ENCODE data around the gene ATP8B3.
A peak's percentile ranks its signal among the peaks of the same experiment; 100 is the strongest.

ATP8B3 gene

DNA sequence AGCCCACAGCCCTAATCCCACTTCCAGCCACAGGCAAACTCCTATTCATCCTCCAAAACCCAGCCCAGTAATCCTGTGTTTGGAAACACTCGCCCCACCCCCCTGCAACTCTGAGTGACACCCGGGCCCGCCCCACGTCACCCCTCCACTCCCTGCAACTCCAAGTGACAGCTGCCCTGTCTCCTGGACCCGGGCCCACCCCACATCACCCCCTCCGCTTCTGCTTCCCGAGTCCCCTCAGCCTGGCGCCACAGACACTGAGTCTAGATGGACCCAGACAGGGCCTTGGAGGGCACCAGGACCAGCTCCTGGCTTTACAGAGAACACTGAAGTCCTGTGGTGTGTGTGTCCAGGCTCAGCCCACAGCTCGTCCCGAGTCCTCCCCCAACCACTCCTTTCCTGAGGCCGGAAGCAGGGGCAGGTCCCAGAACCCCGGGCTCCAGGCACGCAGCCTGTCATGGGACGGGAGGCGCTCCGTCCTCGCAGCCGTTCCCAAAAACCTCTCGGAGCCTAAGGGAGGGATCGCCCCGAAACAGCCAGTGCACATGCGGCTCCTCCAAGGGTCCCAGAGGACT, 28.6 kb upstream of the ATP8B3 start:
- H3K4me3 ChIP-seq (ENCODE audit: control insufficient read depth, low read depth, low read length) = no peak overlapping the region
- no peak for DNase-seq (ENCODE audit: low read depth)
- TF ChIP-seq, protein P1, sequence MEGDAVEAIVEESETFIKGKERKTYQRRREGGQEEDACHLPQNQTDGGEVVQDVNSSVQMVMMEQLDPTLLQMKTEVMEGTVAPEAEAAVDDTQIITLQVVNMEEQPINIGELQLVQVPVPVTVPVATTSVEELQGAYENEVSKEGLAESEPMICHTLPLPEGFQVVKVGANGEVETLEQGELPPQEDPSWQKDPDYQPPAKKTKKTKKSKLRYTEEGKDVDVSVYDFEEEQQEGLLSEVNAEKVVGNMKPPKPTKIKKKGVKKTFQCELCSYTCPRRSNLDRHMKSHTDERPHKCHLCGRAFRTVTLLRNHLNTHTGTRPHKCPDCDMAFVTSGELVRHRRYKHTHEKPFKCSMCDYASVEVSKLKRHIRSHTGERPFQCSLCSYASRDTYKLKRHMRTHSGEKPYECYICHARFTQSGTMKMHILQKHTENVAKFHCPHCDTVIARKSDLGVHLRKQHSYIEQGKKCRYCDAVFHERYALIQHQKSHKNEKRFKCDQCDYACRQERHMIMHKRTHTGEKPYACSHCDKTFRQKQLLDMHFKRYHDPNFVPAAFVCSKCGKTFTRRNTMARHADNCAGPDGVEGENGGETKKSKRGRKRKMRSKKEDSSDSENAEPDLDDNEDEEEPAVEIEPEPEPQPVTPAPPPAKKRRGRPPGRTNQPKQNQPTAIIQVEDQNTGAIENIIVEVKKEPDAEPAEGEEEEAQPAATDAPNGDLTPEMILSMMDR (IDR thresholded peaks at IDR 0.05; ENCODE audit: control insufficient read depth, insufficient read depth, low read depth, low read length, missing control alignments) = no peak

DNA sequence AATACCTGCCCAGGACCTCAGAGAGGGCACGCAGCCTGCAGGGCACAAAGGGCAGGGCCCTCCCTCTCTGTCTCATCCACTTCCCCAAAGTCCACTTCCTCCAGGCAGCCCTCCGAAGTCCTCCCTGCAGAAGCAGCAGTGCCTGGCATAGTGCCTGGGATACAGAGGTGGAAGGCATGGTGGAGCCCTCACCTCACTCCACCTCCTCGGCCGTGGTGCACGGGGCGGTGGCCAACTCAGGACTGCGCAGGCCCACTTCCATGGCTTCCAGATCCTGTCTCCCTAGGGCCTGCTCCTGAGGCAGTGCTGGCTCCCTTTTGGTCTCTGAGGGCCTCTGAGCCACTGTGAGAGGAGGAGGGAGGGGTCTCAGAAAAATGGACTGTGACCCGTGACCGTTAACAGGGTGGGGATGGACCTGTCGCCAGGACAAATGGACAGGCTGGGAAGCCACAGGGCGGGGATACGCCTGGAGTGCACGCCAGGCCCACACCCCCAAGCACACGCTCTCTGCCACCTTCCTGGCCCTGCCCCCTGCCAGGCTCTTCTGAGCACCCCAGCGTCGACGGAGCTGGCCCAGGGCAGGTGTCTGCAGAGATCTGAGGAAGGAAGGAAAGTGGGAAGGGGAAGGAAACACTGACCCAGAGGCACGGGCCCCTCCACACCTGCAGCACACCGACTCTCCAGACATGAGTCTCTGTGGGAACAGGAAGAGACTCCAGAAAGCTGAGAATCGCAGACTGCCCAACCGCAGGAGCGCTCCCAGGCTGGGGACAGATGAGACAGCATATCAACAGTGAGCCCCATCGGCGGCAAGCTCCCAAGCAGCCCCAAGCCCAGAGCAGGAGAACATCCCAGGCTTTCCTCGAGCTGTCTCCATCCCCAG, 27.8 kb upstream of the ATP8B3 start:
- TF ChIP-seq, protein P1 (IDR thresholded peaks at IDR 0.05; ENCODE audit: control insufficient read depth, insufficient read depth, low read depth, low read length, missing control alignments) = no peak
- no peak overlapping the region for H3K4me3 ChIP-seq (ENCODE audit: control insufficient read depth, low read depth, low read length)
- DNase-seq (ENCODE audit: low read depth) = no peak

DNA sequence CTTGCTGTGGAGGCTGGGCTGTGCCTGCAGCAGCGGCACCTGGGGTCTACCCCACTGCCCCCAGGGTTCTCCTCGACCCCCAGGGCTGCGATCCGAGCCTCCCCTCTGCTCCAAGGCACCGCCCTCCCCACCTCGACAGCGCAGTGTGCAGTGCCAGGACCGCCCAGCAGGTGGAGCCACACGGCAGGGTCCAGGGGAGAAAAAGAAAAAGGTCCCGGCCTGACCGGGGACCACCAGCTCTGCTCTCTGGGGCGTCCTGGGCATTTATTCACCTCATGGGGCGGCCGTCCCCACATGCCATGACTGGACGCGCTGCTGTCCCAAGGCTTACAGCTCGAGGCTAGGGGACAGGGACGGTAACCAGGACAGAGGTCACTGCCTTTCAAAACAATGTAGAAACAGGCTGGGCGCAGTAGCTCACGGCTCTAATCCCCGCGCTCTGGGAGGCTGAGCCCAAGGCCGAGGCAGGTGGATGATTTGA, 25.6 kb upstream of the ATP8B3 start:
- TF ChIP-seq, protein P1 (IDR thresholded peaks at IDR 0.05; ENCODE audit: control insufficient read depth, insufficient read depth, low read depth, low read length, missing control alignments) = peak; percentile 95
- no peak for DNase-seq (ENCODE audit: low read depth)
- H3K4me3 ChIP-seq (ENCODE audit: control insufficient read depth, low read depth, low read length) = no peak overlapping the region

DNA sequence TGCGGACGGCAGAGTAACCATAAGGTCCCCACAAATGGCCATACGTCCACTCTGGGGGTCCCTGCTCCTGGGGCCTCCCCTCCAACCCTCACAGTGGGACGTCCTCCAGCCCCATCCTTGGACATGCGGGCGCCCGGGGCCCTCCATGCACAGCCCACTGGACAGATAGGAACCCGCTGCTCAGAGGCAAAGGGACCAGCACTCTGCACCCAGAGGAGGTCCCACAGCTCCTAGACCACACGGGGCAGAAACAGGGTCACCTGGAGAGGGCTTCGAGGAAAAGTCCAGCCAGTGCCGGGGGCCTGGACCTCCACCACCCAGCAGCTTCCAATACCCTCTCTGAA, 25.1 kb upstream of the ATP8B3 start:
- H3K4me3 ChIP-seq (ENCODE audit: control insufficient read depth, low read depth, low read length) = no peak overlapping the region
- DNase-seq (ENCODE audit: low read depth) = no peak
- TF ChIP-seq, protein P1 (IDR thresholded peaks at IDR 0.05; ENCODE audit: control insufficient read depth, insufficient read depth, low read depth, low read length, missing control alignments) = no peak

DNA sequence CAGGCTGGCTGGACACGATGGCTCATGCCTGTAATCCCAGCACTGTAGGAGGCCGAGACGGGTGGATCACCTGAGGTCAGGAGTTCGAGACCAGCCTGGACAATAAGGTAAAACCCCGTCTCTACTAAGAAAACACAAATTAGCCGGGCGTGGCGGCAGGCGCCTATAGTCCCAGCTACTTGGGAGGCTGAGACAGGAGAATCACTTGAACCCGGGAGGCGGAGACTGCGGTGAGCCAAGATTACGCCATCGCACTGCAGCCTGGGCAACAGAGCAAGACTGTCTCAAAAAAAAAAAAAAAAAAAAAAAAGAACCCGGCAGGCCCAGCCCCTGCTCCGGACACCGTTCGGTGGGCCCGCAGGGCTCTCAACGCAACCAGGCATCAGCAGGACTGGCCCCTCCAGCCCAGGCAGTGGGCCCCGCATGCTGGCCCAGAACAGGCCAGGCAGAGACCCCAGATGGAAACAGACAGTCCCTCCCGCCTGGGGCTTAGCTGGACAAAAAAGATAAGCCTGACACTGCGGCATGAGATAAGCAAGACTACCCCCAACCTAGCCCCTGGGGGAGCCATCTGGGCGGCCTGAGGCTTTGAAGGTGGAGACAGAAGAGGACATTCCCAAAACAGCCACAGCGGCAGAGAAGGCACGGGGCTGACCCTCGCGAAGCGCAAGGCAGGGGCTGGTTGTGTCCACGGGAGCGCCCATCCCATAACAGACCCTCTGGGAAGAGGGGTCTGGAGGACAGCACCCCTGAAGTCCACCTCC, 24.6 kb upstream of the ATP8B3 start:
- DNase-seq (ENCODE audit: low read depth) = no peak

DNA sequence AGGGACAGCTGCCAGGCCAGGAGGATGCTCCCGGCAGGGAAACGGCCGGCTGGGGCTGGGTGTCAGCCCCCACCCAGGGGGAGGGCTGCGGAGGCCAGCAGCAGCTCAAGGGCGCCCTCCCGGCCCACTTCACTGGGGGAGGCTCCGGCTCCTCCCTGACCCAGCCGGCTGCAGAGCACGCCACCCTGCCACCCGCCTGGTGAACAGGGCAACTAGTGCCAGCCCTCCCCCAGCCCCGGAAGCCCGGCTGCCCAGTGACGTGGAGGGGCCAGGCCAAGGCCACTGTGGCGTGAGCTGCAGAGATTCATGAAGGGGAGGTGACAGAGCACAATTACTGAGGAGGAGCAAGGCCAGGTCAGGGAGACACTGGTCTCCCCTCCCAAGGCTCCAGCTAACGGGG, 21.5 kb upstream of the ATP8B3 start:
- H3K4me3 ChIP-seq (ENCODE audit: control insufficient read depth, low read depth, low read length) = no peak overlapping the region
- DNase-seq (ENCODE audit: low read depth) = no peak
- TF ChIP-seq, protein P1 (IDR thresholded peaks at IDR 0.05; ENCODE audit: control insufficient read depth, insufficient read depth, low read depth, low read length, missing control alignments) = no peak

More for the DNA sequence above, 24.6 kb upstream of the ATP8B3 start:
- H3K4me3 ChIP-seq (ENCODE audit: control insufficient read depth, low read depth, low read length) = no peak overlapping the region
- TF ChIP-seq, protein P1 (IDR thresholded peaks at IDR 0.05; ENCODE audit: control insufficient read depth, insufficient read depth, low read depth, low read length, missing control alignments) = no peak
